ENCODE results near the gene RPL22.

Gene RPL22

GRCh38 chr1:6191968-6192367, 7.4 kb downstream of the RPL22 start:
- TF ChIP-seq CTCF (IDR thresholded peaks at IDR 0.05; ENCODE audit: borderline replicate concordance, insufficient read depth, low read depth, low read length) = no peak
- H3K4me3 ChIP-seq (ENCODE audit: low read depth, low read length) = no peak overlapping the region

- TF ChIP-seq CTCF (IDR thresholded peaks at IDR 0.05; ENCODE audit: borderline replicate concordance, insufficient read depth, low read depth, low read length) = no peak
- no peak overlapping the region for H3K4me3 ChIP-seq (ENCODE audit: low read depth, low read length)
Observed at GRCh38 chr1:6188466-6188865, 10.9 kb downstream of the RPL22 start.

GRCh38 chr1:6185635-6186382, 13.6 kb downstream of the RPL22 start:
- peak; percentile 48; the same call in 1 of the 2 replicates for TF ChIP-seq CTCF (IDR thresholded peaks at IDR 0.05; ENCODE audit: borderline replicate concordance, insufficient read depth, low read depth, low read length)
- no peak overlapping the region for H3K4me3 ChIP-seq (ENCODE audit: low read depth, low read length)

- no peak overlapping the region for H3K4me3 ChIP-seq (ENCODE audit: low read depth, low read length)
- no peak for TF ChIP-seq CTCF (IDR thresholded peaks at IDR 0.05; ENCODE audit: borderline replicate concordance, insufficient read depth, low read depth, low read length)
Observed at GRCh38 chr1:6185151-6185550, 14.2 kb downstream of the RPL22 start.

GRCh38 chr1:6184083-6184783, 15.2 kb downstream of the RPL22 start:
- no peak overlapping the region for H3K4me3 ChIP-seq (ENCODE audit: low read depth, low read length)
- TF ChIP-seq CTCF (IDR thresholded peaks at IDR 0.05; ENCODE audit: borderline replicate concordance, insufficient read depth, low read depth, low read length) = no peak

GRCh38 chr1:6183520-6183989, 15.8 kb downstream of the RPL22 start:
- 0 out of 2 replicates have a peak, but pooled peaks have one; percentile 4 for TF ChIP-seq CTCF (IDR thresholded peaks at IDR 0.05; ENCODE audit: borderline replicate concordance, insufficient read depth, low read depth, low read length)
- H3K4me3 ChIP-seq (ENCODE audit: low read depth, low read length) = no peak overlapping the region

All from GM12875 (cell line).